Inflammatory macrophage treated with lipopolysaccharide for 1 hour (primary cell): Measurements from ENCODE around the gene INS.
"Not testable (repeated sequence)": the region's sequence is repeated elsewhere in the genome, so short reads cannot be mapped to it uniquely, and the experiment has no call there.

Source experiments
- DNase-seq, 2 donors: peaks; one replicate each; pipeline ENCODE4 v3.0.0-alpha.2; 2020 to 2022

INS gene

GRCh38 chr11:2130881-2131352 lies 30.1 kb downstream of the INS start:
- no peak for DNase-seq

DNA sequence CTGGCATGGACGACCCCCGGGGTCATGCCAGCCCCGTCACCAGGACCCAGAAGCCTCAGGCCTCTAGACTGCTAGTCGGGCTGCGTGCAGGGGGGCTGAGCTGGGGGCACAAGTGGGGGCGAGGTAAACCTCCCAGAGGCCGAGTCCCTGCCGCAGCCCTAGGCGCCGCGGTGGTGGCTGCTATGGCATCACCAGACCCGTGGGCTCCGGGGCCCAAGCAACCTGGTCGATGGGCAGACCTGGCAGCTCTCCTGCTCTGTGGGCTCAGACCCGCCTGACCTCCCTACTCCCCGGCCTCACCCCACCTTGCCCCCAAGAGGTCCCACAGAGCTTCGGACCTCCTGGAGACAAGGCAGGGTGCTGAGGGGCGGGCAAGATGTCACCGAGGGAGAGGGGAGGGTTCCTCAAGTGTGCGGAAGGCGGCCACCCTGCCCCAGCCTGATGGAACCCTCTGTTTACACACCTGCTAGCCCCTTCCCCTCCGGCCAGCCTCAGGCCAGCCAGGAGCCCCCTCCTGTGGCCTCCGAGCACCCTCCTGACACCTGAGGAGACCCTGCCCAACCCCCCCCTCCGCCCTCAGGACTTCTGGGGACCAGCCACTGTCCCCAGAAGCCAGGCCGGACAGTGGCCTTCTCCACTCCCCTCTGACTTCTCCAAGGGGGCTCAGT lies 31.2 kb downstream of the INS start:
- no peak for DNase-seq

GRCh38 chr11:2129308-2129698 lies 31.7 kb downstream of the INS start:
- no peak for DNase-seq

DNA sequence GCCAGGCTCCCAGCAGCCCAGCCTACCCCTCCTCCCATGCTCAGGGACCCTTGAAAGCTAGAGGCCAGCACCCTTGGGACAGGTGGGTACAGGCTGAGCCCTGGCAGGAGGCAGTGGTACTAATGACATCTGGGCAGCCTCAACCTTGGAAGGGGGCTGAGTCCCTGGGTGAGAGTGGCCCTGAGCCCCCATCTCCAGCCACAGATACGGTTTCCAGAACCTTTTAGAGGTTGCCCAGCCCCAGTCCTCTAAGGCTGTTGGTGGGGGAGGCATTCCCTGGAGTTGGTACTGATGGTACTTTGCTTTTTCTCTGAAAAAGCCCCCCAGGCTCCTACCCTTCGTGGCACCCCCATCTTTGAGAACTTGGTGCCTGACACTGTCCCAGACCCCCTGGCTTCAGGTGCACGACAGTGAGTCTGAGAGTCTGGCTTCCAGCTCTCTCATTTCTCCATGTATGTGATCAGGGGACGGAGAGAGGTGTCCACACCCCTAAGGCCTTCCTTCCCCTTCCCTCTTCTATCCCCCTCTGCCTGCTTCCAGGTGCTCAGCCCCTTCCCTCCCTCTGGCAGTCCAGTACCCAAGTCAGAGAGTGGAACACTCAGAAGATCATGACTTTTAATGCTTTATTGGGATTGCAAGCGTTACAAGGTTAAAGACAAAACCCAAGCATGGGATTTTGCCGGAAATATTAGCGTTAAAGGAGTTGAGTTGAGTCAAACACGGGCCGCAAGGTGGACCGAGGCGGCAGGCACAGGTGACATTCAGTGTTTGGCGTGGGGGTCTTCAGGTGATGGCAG lies 32.3 kb downstream of the INS start:
- DNase-seq = no peak

DNA sequence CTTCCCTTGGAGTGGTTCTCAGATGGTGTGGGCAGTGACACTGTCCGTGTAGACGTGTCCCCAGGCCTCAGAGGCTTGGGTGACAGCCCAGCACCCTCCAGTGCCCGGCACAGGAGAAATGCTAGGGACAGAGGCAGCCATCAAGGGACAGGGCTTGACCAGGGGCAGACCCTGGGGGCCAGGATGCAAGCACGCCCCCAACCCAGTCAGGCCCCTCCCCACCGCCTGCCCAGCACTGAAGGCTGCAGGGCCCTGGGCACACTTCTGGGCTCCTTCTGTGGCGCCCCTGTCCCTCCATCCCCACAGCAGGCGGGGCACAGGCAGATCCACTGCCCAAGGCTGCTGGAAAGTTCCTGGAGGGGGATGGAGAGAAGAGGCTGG lies 32.9 kb downstream of the INS start:
- no peak for DNase-seq

DNA sequence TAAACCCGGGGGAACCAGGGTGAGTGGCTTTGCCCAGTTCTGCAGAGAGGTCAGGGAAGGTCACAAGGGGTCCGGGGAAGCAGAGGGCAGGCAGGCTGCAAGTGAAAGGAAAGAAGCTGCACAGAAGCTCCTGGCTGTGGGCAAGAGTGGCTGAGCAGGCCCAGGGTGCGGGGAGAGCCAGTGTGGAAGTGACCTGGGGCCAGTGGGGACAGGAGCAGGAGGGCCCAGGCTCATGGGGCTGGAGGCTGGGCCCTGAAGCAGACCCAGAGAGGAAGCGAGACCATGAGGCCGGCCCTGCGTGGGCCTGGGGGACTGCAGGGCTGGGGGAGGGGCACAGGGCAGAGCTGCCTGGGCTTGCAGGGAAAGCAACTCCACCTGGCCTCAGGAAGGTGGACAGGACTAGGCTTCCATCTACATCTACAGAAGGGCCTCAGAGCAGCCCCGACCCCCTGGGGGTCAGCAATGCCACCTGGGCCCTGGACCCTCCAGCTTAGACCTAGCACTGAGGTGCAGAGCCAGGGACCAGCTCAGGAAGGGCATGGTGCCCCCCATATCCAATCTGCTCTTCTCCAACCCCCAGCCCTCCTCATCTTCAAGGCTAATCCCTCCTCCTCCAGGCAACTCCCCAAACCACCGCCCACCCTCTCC lies 33.4 kb downstream of the INS start:
- DNase-seq = no peak

DNA sequence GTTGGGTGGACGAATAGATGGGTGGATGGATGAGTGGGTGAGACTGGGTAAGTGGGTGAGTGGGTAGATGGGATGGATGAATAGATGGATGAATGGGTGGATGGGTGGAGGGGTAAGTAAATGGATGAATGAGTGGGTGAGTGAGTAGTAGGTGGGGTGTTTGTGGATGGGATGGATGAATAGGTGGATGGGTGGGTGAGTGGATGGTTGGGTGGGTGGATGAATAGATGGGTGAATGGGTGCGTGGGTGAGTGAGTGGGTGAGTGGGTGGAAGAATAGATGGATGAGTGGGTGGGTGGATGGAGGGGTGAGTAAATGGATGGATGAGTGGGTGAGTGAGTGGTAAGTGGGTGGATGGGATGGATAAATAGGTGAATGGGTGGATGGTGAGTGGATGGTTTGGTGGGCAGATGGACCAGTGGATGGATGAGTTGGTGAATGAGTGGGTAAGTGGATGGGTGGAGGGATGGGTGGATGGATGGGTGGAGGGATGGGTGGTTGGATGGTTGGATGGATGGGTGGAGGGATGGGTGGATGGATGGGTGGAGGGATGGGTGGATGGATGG lies 34.4 kb downstream of the INS start:
- no peak for DNase-seq

- DNase-seq = not testable (repeated sequence)
These were observed 36.1 kb downstream of the INS start for GRCh38 chr11:2124736-2125484.

DNA sequence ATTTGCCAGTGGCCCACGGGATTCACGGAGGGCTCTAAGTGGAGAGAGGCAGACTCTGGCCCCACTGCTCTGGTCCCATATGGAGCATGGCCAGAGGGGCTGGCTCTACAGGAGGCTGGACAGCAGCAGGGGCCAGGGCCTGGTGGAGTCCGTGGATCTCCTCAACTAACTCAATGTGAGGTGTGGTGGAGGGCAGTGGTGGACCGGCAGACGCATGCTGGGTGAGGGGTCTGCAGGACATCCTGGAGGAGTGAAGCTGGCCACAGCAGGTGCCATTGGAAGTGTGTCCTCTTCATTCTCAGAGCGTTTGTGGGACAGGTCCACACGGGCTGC lies 37.4 kb downstream of the INS start:
- no peak for DNase-seq

DNA sequence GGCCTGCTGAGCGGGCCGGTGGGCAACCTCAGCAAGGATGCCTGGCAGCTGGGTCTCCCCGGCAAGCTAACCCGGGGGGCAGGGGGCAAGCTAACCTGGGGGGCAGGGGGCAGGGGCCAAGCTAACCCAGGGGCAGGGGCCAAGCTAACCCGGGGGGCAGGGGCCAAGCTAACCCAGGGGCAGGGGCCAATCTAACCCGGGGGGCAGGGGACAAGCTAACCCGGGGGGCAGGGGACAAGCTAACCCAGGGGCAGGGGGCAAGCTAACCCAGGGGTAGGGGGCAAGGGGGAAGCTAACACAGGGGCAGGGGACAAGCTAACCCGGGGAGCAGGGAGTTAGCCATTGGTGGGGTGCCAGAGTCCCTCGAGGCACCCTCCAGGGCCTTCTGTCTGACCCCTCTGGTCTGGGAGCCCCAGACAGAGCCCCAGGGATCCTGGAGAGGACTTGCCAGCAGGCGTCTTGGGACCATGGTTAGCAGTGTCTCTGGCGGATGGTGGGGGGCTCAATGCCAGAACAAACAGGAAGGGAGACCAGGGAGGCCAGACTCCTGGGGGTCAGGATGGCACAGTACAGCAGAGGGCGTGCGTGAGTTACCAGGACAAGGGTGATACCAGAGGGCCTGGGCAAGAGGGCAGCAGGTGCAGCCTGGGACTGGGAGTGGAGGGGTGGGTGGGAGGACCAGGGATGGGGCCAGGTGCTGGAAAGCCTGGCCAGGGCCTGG lies 37.9 kb downstream of the INS start:
- no peak for DNase-seq

DNA sequence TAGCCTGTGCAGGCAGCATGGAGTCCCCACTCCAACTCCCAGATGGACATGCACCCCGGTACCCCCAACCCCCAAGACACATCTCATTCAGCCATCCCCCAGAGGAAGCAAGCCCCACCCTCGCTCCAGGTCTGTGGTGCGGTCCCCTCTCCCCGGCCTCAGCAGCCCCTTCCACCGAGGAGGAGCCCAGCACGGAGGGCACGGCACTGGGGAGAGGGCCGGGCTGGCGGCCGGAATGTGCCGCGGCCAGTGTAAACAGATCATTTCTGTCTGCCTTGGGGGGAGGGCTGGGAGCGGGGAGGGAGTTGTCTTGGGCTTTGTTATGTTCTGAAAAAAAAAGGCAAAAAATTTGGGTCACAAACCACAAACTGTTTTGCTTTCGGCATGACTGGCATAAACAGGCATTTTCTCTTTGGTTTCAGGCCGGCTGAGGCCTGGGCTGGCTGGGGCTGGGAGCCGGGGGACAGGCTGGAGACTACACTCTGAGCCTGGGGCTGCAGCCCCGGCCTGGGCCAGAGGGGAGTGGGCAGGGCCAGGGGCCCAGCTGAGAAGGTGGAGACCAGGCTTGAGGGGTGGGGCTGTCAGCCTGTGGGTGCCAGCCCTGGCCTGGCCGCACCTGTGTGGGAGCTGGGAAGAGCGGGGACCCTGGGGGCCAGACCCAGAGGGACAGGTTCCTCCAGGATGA lies 38.6 kb downstream of the INS start:
- DNase-seq = no peak

DNA sequence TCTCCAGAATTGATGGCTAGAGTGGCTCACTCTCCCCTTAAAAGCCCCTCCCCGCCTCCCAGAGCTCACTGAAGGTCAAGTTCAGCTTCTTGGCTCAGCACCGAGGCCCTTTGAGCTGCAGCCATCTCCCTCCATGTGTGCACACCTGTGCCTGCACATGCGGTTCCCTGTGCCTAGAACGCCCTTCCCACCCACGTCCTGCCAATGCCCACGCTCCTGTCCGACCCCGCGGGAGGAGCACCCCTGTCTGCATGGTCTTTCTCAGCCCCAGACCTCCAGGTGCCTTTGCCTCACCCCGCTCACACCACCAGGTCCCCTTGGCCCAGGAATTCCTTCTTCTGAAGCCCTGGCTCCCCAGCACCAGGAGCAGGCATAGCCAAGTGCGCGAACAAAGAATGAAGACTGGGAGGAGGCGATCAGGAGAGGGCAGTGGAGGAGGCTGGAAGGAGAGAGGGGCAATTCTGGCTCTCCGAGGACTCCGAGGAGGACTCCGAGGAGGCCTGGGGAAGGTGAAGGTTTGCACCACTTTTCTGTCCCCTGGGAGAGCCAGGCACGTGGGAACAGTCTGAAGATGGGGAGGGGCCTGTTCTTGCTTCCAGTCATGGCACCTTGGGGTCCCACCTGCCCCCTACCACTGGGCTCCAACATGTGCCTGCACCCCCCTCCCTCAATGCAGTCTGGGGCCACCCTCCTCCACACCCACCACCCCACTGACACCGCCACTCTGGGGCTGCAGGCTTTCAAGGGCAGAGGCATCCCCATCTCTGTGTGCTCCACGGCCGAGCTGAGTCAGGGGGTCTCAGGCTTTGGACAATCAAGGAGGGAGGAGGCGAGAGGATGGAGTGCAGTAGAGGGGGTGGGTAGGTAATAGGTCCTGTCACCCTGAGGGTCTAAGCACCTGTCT lies 39.5 kb downstream of the INS start:
- DNase-seq = no peak

DNA sequence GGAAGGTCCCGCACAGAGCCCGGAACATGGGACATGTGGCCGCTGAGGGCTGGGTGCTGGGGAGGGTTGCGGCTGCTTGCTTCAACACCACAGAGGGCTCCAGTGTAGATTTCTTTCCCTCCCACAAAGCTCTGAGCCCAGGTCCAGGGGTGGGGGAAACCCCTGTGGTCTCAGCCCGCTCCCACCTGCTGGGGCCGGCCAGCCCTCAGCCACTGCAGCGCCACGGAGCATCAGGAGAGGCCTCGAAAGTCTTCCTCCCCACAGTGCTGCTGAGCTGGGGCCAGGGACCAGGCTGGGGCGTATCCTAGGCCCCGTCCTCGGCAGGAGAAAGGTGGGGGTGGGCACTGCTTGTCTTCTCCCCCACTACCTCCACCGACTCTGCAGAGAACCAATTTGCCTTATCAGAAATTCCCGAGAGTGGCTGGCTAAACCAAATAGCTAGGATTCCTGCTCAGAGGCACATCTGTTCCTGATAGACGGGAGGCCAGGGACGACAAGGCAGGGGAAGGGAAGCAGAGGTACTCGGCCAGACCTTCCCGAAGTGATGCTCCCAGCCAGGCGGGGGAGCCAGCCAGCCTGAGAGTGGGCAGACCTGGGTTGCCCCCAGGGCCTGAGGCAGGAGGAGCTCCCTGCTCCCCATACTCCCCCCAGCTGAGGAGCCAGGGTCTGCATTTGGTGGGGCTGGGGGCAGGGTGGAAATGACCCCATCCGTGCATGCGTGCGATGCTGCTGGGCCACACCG lies 40.5 kb downstream of the INS start:
- DNase-seq = no peak

GRCh38 chr11:2118677-2119076 lies 42.3 kb downstream of the INS start:
- DNase-seq = no peak

GRCh38 chr11:2116680-2117079 lies 44.3 kb downstream of the INS start:
- DNase-seq = no peak

DNA sequence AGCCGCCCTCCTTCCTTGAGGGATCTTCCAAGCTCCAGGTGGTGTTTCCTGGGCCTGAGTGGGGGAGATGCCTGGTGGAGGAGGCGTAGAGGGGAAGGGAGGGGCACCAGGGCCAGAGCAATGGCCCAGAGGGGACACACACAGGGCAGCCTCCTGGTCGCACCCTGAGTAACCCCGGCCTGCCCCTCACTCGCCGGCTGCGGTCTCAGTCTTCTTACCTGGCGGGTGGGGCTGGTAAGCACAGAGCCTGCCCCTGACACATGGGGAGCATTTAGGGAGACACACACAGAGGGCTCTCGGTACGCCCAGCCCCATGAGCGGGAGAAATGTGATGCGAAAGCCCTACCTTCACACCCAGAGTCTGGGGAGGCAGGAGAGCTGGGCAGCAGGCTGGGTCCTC lies 45.7 kb downstream of the INS start:
- DNase-seq = no peak

DNA sequence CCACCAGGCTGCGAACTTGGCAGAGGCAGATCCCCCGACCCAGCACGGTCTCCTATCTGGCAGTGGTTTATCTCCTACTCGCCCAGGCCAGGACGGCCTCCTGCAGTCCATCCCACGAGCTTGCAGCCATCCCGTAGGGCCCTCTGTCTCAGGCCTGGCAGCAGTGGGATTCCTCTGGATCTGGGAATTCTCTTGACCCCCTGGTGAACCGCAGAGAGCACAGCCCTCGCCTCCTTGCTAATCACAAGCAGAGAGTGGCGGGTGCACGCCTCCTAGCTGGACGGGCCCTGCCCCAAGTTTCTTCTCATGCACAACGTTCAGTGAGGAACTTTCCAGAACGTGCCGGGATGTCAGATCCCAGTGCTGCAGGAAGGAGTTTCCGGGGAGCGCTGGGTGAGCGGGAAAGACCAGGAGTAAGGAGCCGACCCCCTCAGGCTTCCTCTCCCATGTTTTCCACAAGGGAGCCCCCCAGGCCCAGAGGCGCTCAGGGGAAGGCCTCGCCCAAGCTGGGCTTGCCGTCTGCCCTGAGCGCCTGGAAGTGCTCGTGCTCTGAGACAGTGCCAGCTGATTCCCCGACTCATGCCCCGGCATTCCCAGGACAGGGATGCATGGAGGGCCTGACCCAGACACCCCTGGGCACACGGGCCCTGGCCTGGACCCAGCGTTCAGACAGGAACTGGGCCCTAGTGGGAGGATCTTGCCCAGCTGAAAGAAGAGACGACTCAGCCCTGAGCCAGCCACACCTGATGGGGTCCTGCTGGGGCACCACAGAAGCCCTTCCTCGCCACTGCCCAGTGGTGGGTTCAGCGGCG lies 46.4 kb downstream of the INS start:
- DNase-seq = no peak

DNA sequence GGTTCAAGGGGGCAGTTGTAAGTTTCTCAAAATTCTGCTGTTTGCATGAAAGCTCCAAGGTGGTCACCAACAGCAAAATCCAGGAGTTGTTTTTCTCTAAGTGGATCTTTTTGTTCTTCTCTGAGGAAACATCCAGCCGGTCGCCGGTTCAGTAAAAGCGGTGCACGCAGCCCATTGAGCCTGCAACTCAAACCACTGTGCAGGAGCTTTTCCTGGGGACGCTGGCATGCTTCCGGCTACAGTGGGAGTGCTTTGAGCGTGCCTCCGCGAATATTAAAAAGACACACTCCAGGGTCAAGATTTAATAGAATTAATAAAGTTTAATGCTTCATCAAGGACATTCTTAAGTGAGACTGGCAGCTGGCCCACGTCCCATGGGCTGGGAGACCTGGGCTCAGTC lies 47.2 kb downstream of the INS start:
- DNase-seq = no peak

GRCh38 chr11:2110521-2110920 lies 50.5 kb downstream of the INS start:
- no peak for DNase-seq
